Epithelial cell of proximal tubule (primary cell): ENCODE measurements around the gene SEPHS2. TPM values are rescaled to one million over a fixed set of nuclear protein-coding genes. Genes with fewer than 3 reads are reported as not detected.
A peak's percentile ranks its signal among the peaks of the same experiment; 100 is the strongest.

Experiments
- DNase-seq: peaks from one replicate; pipeline ENCODE4 v3.0.0-alpha.2; 2011; ENCODE audit warnings: low read depth
- H3K4me3 ChIP-seq: 2 replicates; pipeline ENCODE4 v1.5.1; 2011; ENCODE audit warnings: low read depth, mild to moderate bottlenecking, low read length
- total RNA-seq: library from RNA; depleted of rRNA; stranded (reverse); fragments of >200 nt; gene quantifications from 2 replicates; pipeline ENCODE4 v1.2.3, GENCODE V29; 2015
- TF ChIP-seq, protein P1 (sequence below): conservative IDR thresholded peaks from 2 replicates; pipeline ENCODE4 v1.5.1; 2012; ENCODE audit warnings: low read depth, mild to moderate bottlenecking, low read length

SEPHS2 gene
- 17.6 and 27.6 TPM in 2 replicates for total RNA-seq

DNA sequence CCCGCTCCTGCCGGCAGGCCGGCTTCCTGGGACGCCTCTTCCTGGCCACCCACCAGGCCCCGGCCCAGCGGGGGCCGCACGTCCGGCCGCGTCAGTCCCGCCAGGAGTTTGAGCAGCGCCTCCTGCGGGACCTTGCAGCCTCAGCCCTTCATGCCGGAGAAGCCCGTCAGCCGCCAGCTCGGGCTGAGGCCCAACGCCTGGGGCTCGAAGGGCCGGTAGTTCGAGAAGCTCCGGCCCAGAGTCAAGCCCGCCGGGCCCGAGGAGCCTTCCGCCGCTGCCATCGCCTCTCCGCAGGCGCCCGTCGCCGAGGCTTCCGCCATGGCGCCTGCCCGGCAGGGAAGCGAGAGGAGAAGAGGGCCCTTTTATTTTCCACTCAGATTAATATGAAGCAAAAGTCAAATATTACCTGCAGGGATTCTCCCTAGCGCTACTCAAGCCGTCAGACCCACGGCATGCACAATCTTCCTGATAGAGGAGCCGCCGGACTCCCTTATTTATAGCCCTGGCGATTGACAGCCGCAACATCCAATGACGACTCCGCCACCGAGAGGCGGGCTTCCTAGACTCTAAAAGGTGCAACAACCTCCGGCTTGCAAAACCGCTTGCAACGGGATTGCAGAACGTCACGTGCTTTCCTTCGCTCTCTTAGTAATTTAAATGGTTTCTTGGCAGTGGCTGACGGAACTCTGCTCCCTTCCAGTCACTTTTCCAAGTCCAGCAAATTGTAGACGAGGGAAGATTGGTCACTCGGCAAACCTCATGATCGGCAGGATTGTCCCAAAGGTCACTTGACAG lies at the start of gene SEPHS2:
SEPHS2 (minus strand) TSS at position 467 of the 795 bp plus-strand sequence; CDS start at position 320, 147 bp downstream.
- TF ChIP-seq, protein P1, sequence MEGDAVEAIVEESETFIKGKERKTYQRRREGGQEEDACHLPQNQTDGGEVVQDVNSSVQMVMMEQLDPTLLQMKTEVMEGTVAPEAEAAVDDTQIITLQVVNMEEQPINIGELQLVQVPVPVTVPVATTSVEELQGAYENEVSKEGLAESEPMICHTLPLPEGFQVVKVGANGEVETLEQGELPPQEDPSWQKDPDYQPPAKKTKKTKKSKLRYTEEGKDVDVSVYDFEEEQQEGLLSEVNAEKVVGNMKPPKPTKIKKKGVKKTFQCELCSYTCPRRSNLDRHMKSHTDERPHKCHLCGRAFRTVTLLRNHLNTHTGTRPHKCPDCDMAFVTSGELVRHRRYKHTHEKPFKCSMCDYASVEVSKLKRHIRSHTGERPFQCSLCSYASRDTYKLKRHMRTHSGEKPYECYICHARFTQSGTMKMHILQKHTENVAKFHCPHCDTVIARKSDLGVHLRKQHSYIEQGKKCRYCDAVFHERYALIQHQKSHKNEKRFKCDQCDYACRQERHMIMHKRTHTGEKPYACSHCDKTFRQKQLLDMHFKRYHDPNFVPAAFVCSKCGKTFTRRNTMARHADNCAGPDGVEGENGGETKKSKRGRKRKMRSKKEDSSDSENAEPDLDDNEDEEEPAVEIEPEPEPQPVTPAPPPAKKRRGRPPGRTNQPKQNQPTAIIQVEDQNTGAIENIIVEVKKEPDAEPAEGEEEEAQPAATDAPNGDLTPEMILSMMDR, result peak; percentile 43
- peak within 1 kb of the TSS; percentile 98 for H3K4me3 ChIP-seq

DNA sequence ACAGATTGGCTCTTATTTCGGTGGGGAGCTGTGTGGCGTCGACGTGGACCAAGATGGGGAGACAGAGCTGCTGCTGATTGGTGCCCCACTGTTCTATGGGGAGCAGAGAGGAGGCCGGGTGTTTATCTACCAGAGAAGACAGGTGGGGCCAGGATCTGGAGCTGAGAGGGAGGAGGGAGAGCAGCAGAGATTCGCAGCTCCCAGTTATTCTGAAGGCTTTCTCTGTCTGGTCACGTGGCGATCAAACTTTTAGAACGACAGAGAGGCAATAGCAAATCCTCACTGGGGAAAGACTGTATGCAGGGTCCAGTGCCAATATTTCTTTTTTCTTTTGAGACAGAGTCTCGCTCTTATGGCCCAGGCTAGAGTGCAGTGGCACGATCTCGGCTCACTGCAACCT lies 49.0 kb upstream of the SEPHS2 start:
- TF ChIP-seq, protein P1, result no peak
- no peak overlapping the region for H3K4me3 ChIP-seq
- DNase-seq, result no peak

More for the DNA sequence above, at the start of gene SEPHS2:
- DNase-seq, result peak; percentile 94

DNA sequence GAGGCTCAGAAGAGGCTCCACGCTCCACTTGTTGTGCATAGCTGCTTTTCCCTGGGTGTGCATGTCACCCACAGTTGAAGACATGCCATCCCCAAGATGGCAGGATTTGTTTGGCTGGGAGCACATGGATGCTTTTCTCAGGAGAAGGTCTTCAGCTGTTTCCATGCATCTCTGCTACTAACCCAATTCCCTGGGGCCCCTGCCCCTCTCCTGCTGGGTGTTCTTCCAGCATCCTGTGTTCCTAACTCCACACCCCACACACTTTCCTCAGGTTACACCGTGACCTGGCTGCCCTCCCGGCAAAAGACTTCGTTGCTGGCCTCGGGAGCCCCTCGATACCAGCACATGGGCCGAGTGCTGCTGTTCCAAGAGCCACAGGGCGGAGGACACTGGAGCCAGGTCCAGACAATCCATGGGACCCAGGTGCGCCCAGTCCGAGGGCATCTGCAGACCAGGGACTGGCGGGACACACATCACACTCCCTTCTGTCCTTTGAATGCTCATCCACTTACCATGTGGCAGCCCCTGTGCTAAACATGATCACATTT lies 48.3 kb upstream of the SEPHS2 start:
- no peak for DNase-seq
- TF ChIP-seq, protein P1, result no peak
- no peak overlapping the region for H3K4me3 ChIP-seq

DNA sequence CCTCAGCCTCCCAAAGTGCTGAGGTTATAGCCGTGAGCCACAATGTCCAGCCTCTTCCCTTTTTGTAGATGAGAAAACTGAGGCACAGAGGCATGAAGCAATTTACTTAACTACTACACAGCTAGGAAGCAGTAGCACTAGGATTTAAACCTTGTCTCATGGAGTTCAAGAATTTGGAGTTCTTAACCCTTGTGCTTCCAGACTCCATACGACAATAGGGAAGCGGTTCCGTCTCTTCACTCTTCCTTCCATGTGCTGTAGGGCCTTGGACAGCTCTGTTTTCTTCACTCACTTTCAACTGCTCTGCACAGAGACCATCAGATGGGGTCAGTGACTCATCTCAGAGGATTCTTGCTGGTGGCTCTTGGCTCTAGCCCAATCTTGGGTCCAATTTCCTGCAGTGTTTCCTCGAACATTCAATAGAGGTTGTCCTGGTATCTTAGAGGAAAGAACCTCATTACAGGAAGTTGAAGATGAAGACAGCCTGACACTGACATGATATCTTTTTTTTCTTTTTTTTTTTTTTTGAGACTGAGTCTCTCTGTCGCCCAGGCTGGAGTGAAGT lies 46.2 kb upstream of the SEPHS2 start:
- peak; percentile 39 for DNase-seq
- no peak overlapping the region for H3K4me3 ChIP-seq
- TF ChIP-seq, protein P1, result no peak

DNA sequence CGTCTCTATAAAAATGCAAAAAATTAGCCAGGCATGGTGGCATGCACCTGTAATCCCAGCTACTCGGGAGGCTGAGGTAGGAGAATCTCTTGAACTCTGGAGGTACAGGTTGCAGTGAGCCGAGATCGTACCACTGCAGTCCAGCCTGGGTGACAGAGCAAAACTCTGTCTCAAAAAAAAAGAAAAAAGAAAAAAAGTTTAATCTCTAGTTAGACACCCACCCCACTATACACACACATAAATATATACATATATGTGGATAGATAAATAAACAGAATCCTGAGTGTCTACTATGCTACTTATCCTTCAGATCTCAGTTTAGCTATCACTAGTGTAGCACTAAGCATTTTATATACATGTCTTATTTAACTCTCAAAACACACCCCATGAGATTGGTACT lies 45.6 kb upstream of the SEPHS2 start:
- no peak for DNase-seq
- H3K4me3 ChIP-seq, result no peak overlapping the region
- TF ChIP-seq, protein P1, result no peak

DNA sequence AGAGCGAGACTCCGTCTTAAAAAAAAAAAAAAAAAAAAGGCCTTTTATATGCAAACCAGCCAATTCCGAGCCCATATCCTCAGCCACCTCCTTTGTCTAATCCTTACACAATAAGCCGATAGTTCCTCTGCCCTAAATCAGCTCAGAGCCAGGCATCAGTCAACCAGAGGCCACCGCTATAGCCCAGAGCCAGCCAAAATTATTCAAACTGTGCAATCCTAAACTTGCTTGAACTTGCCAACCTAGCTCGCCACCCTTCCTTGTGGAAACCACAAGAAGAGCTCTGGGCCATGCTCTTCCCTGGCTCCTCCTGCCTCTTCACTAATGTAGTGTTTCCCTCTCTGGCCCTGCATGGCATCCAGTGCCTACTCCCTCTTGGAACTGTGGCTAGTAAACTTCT lies 44.5 kb upstream of the SEPHS2 start:
- DNase-seq, result no peak
- TF ChIP-seq, protein P1, result no peak

More for the DNA sequence above, 44.5 kb upstream of the SEPHS2 start:
- H3K4me3 ChIP-seq, result no peak overlapping the region
